ENCODE results near the gene OVOL1.

The OVOL1 gene

GRCh38 chr11:65793144-65793581 lies 6.3 kb downstream of the OVOL1 start:
- no peak for DNase-seq

- no peak for DNase-seq
Measured at GRCh38 chr11:65793625-65794400, 7.0 kb downstream of the OVOL1 start.

GRCh38 chr11:65794570-65795510 lies 8.0 kb downstream of the OVOL1 start:
- DNase-seq = no peak

GRCh38 chr11:65796726-65797601 lies 10.1 kb downstream of the OVOL1 start:
- no peak for DNase-seq

- no peak for DNase-seq
Measured at GRCh38 chr11:65797711-65798110, 10.8 kb downstream of the OVOL1 start.

- no peak for DNase-seq
Measured at GRCh38 chr11:65798882-65799281, 12.0 kb downstream of the OVOL1 start.

- no peak for DNase-seq
Measured at GRCh38 chr11:65801153-65801987, 14.5 kb downstream of the OVOL1 start.

GRCh38 chr11:65802841-65803240 lies 16.0 kb downstream of the OVOL1 start:
- no peak for DNase-seq

GRCh38 chr11:65803797-65804492 lies 17.1 kb downstream of the OVOL1 start:
- no peak for DNase-seq

GRCh38 chr11:65806979-65807378 lies 20.1 kb downstream of the OVOL1 start:
- no peak for DNase-seq

- DNase-seq = no peak
Measured at GRCh38 chr11:65808744-65809341, 22.0 kb downstream of the OVOL1 start.

GRCh38 chr11:65809496-65809895 lies 22.6 kb downstream of the OVOL1 start:
- DNase-seq = no peak

- no peak for DNase-seq
Measured at GRCh38 chr11:65810046-65810868, 23.4 kb downstream of the OVOL1 start.

GRCh38 chr11:65811764-65812475 lies 25.1 kb downstream of the OVOL1 start:
- no peak for DNase-seq

- DNase-seq = no peak
Measured at GRCh38 chr11:65814131-65814985, 27.5 kb downstream of the OVOL1 start.

GRCh38 chr11:65814986-65815565 lies 28.2 kb downstream of the OVOL1 start:
- DNase-seq = no peak

GRCh38 chr11:65816696-65817095 lies 29.8 kb downstream of the OVOL1 start:
- no peak for DNase-seq

- no peak for DNase-seq
Measured at GRCh38 chr11:65817312-65817834, 30.5 kb downstream of the OVOL1 start.

Measured in NCI-H1048 (cell line).